ENCODE results near the gene METRNL.
"Not testable (repeated sequence)": the region's sequence is repeated elsewhere in the genome, so short reads cannot be mapped to it uniquely, and the experiment has no call there.

Gene METRNL, protein sequence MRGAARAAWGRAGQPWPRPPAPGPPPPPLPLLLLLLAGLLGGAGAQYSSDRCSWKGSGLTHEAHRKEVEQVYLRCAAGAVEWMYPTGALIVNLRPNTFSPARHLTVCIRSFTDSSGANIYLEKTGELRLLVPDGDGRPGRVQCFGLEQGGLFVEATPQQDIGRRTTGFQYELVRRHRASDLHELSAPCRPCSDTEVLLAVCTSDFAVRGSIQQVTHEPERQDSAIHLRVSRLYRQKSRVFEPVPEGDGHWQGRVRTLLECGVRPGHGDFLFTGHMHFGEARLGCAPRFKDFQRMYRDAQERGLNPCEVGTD

DNA sequence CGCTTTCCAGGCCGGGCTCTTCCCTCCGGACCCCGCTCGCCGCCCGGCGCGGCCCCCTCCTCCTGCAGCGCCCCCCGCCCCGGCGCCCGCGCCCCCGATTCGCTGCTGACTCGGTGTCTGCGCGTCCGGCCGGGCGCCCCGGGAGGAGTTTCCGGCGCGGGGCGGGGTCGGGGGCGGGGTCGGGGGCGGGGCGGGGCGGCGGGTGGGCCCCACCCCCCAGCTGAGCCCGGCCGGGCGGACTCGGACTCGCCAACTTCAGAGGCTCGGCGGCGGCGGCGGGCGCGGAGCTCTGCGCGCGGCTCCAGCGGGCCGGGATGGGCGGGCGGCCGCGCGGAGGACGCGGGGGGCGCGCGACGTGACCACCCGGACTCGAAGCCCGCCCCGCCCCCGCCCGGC lies at the start of gene METRNL:
Gene METRNL (plus strand): TSS at position 258 of the 396 bp plus-strand sequence. CDS start 207 bp downstream, outside the sequence.
- DNase-seq (ENCODE audit: low read depth in 3 of 3): peak in 2 of 3 experiments; percentile 33 to 44

DNA sequence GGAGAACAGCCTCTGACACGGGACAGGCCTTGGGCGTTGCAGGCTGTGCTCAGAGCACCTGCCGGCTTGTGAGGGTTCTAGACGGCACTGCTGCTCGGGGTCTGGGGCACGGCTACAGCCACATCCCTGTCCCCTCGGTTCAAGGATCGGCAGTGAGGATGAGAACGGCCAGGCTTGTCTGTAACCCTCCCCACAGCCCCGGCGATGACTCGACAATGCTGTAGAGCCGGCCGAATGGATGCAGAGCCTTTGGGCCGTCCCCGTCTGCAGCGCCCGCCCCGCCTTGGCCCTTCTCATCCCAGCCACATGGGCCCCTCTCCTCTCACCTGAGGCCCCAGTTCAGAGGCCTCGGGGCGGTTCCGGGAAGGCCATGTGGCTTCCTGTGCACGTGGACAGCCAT lies 49.0 kb upstream of the METRNL start:
- DNase-seq (ENCODE audit: low read depth in 3 of 3): no peak

DNA sequence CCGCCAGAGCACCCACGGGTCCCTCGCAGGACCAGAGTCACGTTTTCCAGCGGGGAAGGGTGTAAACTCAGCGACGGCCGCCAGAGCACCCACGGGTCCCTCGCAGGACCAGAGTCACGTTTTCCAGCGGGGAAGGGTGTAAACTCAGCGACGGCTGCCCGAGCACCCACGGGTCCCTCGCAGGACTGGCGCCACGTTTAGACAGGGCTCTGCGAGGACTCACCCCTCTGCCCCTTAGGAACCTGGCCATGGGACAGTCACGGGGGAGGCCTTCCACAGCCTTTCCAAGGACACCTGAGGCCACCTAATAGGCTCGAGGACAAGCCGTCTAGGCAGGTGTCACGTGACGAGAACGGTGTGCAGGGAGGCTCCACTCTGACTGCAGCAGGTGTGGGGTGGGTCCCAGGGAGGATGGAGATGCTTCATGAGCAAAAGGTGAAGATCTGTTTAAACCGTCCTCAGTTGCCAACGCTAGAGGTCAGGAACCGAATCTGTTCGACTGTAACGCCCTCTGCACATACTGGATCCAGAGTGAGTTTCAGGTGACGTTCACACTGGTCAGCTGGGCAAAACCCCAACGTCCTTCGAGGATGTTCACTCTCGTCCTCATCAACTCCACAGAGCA lies 48.0 kb upstream of the METRNL start:
- no peak for DNase-seq (ENCODE audit: low read depth in 3 of 3)

DNA sequence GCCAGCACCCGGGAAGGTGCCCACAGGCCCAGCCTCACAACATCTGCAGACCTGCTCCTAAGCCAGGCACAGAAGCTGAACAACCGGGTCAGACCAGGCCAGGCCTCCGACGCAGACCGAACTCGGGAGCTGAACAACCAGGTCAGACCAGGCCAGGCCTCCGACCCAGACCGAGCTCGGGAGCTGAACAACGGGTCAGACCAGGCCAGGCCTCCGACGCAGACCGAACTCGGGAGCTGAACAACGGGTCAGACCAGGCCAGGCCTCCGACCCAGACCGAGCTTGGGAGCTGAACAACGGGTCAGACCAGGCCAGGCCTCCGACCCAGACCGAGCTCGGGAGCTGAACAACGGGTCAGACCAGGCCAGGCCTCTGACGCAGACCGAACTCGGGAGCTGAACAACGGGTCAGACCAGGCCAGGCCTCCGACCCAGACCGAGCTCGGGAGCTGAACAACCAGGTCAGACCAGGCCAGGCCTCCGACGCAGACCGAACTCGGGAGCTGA lies 47.4 kb upstream of the METRNL start:
- not testable (repeated sequence) for DNase-seq (ENCODE audit: low read depth in 3 of 3)

DNA sequence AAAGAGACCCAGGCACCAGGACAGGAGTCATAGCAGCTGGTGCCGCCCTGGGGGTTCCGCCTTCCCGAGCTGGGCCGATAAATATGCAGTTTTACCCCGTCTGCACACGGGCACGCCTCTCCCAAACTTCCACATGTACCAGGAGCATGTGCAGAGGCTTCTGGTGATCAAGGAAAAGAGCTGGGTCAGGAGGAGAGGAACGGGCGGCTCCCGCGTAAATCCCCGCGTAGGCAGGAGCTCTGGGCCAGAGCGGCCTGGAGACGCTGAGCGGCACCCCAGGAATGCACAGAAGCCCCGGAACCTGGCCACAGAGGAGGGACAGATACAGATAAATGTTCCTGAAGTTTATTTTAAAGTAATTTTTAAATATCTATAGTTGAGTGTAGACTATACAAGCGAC lies 46.6 kb upstream of the METRNL start:
- DNase-seq (ENCODE audit: low read depth in 3 of 3): no peak

DNA sequence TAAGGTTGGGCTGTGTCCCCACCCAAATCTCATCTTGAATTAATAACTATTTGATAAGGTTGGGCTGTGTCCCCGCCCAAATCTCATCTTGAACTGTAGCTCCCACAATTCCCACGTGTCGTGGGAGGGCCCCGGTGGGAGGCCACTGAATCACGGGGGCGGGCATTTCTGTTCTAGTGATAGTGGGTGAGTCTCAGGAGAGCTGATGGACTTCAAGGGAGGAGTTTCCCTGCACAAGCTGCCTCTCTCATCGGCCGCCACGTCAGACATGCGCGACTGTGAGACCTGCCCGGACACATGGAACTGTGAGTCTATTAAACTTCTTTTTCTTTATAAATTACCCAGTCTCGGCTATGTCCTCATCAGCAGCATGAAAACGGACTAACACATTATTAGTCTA lies 44.9 kb upstream of the METRNL start:
- DNase-seq (ENCODE audit: low read depth in 3 of 3): no peak

DNA sequence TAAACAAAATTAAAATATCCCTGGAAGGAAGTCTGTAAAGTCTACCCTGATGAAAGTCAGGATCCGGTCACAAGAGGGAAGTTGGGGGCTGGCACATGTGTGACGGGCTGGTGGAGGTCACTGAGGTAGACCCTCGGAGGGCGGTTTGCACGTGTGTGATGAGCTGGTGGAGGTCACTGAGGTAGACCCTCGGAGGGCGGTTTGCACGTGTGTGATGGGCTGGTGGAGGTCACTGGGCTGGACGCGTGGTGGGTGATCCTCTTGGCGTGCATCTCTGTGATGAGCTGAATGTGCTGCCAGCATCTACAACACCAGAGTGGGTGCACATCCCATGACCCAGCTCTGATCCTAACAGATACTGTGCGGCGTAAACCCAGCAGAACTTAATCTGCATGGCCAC lies 43.7 kb upstream of the METRNL start:
- DNase-seq (ENCODE audit: low read depth in 3 of 3): no peak

DNA sequence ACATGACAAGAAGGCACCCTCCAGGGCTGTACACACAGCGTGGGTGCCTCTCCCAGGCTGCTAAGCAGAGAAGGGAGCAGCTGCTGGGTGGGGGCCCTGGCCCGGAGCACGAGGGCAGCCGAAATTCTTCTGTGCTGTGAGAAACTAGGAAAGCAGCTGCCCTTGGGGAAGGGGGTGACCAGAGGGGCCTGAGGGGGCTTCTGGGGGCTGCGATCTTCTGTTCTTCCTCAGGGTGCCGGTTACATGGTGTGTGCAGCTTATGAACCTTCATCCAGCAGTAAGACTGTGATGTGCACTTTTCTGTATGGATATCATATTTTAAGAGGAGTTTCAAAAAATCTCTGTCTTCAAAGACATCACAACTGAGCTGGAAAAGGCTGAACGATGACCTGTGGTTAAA lies 43.2 kb upstream of the METRNL start:
- DNase-seq (ENCODE audit: low read depth in 3 of 3): no peak

DNA sequence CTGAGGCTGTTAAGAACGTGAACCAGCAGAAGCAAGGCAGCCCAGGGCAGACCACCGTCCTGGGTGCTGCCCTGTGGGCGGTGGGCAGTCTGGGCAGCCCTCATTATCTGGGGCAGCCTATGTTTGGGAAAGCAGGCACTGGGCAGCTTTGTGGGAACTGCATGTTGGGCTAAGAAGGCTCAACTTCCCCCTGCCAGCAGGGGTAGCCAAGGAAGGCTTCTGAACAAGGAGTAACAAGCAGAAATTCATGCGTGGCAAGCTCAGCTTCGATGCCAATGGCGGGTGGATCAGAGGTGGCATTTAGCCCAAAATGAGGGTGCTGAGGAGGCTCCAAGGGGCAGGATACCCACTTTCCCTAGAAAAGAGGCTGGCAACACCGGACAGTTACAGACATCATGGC lies 42.7 kb upstream of the METRNL start:
- no peak for DNase-seq (ENCODE audit: low read depth in 3 of 3)

DNA sequence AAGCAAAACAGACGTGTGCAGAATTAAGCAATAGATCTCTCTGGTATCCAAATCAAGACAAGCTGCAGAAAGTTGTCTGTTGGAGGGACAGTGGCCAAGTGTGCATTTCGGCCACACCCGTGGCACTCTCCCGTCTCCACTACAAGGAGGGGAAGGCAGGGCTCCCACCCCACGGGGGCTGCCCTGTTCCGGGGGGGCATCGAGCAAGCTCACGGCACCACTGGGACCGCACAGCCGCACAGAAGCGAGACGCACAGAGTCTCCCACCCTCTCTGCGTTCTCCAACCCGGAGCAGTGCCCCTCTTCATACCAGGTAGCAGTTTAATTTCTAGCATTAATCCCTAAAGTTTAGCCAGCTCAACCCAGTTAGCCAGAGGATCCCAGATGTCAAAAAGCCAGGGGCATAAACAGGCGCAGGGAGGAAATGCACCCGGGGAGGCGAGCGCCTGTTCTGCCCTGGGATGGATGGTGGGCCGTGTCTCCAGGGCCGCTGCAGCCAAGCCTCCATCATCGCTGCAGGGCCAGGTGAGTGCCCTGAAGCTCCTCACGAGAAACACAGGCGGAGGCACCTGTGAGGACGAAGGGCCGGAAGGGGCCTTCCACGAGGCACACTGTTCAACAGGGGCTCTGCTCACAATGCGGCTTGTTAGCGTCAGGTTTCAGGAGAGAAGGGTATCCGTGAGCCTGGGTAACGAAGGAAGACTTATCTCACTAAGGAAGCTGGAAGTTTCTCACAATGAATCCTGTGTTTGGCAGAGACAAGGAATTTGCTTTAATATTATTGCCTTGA lies 42.1 kb upstream of the METRNL start:
- DNase-seq (ENCODE audit: low read depth in 3 of 3): no peak

DNA sequence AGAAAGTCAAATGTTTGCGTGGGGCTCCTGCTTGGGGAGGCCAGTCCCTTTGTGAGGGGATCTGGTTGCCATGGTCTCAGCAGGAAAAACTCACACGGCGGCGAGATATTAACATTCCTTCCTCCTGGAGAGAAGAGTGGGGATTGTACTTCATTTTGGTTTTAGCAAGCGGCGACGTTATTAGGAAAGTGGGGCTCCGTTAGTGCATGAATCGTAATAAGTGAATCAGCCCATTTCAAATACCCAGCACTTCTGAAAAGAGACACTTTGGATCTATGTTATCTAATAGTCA lies 41.6 kb upstream of the METRNL start:
- DNase-seq (ENCODE audit: low read depth in 3 of 3): no peak

DNA sequence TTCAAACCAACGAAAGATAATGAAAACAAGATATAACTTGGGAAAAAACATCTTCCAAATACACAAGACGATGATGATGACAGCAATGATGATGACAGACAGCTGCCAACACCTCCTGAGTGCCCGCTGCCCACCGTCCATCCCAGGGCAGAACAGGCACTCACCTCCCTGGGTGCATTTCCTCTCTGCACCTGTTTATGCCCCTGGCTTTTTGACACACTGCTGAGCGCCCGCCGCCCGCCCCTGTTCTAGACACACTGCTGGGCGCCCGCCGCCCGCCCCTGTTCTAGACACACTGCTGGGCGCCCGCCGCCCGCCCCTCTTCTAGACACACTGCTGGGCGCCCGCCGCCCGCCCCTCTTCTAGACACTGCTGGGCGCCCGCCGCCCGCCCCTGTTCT lies 40.4 kb upstream of the METRNL start:
- not testable (repeated sequence) for DNase-seq (ENCODE audit: low read depth in 3 of 3)

DNA sequence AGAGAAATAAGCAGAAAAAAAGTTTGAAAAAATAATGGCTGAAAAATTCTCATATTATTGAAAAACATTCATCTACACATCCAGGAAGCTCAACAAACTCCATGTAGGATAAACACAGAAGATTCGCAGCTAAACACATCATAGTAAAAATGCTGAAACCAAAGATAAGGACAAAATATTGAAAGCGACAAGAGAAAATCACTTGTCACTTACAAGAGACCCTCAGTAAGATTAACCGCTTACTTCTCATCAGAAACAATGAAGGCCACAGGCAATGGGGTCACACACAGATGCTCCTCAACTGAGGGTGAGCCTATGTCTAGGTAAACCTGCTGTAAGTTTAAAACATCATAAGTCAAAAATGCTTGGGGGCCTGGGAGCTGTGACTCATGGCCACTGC lies 38.1 kb upstream of the METRNL start:
- no peak for DNase-seq (ENCODE audit: low read depth in 3 of 3)

DNA sequence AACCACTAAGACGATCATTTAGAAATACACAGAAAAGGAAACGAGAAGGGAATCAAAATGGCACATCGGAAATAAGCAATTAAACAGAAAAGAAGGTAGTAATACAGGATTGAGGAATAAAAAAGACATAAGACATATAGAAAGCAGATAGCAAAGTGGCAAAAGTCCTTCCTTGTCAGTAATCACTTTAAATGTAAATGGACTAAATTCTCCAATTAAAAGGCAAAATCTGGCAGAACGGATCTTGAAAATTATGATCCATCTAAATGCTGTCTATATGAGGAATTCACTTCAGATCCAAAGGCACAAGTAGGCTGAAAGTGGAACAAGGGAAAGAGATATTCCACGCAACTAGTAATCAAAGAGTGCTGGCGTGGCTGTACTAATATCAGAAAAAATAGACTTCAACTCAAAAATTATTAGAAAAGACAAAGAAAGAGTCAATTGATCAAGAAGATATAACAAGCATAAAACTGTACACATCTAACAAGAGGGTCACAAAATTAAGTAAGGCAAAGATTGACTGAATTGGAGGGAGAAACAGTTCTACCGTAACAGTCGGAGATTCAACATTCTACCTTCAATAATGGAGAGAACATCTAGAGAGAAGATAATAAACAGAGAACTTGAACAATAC lies 36.8 kb upstream of the METRNL start:
- DNase-seq (ENCODE audit: low read depth in 3 of 3): no peak

DNA sequence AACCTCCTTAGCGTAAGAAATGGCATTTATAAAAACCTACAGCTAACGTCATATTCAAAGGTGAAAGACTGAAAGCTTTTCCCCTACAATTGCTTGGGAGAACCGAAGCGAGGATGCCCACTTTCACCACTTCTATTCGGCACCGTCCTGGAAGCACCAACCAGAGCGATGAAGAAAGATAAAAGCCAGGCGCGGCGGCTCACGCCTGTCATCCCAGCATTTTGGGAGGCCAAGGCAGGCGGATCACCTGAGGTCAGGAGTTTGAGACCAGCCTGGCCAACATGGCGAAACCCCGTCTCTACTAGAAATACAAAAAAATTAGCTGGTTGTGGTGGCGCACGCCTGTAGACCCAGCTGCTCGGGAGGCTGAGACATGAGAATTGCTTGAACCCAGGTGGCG lies 34.9 kb upstream of the METRNL start:
- not testable (repeated sequence) for DNase-seq (ENCODE audit: low read depth in 3 of 3)

DNA sequence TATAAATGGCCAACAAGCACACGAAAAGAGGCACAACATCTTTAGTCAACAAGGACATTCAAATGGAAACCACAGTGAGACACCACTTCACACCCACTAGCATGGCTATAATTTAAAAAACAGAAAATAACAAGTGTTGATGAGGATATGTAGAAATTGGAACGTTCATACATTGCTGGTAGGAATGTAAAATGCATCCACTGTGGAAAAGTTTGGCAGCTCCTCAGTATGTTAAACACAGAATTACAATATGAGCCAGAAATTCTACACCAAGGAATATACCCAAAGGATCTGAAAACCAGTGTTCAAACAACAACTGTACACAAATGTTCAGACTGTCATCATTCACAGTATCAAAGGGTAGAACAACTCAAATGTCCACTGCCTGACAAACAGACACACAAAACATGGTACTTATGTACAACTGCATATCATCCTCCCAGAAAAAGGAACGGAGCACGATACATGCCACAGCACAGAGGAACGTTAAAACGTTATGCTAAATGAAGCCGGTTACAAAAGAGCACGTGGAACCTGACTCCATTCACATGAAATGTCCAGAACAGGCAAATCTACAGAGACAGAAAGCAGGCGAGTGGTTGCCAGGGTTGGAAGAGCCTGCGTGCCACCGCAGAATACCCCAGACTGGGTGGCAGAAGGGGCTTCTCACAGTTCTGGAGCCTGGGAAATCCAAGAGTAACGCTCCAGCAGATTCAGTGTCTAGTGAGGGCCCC lies 32.8 kb upstream of the METRNL start:
- DNase-seq (ENCODE audit: low read depth in 3 of 3): no peak

DNA sequence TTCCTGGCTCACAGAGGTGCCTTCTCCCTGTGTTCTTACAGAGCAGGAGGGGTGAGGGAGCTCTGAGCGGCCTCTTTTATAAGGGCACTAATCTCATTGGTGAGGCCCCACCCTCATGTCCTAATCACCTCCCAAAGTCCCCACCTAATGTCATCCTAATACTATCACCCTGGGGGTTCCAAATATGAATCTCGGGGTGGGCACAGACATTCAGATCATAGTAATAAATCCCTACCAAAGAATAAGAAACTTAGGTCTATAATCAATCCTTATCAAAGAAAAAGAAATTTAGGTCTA lies 32.3 kb upstream of the METRNL start:
- no peak for DNase-seq (ENCODE audit: low read depth in 3 of 3)

DNA sequence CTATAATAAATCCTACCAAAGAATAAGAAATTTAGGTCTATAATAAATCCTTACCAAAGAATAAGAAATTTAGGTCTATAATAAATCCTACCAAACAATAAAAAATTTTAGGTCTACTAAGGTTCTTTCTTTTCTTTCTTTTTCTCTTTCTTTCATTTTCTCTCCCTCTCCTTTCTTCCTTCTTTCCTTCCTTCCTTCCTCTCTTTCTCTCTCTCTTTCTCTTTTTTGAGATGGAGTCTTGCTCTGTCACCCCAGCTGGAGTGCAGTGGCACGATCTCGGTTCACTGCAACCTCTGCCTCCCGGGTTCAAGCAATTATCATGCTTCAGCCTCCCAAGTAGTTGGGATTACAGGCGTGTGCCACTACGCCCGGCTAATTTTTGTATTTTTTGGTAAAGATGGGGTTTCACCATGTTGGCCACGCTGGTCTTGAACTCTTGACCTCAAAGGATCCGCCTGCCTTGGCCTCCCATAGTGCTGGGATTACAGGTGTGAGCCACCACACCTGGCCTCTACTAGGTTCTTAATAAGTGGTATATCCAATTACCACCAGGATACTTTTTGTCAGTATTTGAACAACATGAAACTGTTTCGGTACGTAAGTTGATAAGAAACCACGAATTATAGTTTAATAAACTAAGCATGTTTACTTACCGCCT lies 31.5 kb upstream of the METRNL start:
- not testable (repeated sequence) for DNase-seq (ENCODE audit: low read depth in 3 of 3)

DNA sequence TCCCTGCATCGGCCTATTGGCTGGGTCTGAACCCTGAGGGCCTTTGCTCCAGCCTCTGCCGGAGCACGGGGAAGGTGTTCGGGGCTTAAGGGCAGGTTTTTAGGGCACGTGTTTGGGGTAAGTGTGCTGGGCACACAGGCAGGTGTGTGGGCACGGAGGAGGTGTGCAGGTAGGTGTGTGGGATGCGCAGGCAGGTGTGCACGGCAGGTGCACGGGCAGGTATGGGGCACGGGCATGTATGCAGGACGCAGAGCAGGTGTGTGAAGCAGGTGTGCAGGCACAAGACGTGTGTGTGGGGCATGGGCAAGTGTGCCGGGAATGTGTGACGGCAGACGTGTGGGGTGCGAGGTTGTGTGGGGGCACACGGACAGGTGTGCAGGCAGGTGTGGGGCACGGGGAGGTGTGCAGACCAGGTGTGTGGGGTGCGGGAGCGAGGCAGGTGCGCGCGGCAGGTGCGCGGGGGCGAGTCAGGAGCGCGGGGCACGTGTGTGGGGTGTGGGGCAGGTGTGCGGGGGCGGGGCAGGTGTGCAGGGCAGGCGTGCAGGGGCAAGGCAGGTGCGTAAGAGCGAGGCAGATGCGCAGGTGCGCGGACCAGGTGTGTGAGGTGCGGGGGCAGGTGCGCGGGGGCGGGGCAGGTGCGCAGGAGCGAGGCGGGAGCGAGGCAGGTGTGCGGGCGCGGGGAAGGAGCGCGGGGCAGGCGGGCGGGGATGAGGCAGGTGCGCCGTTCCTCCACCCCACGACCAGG lies 28.6 kb upstream of the METRNL start:
- peak in 1 of 3 experiments; percentile 15 for DNase-seq (ENCODE audit: low read depth in 3 of 3)

DNA sequence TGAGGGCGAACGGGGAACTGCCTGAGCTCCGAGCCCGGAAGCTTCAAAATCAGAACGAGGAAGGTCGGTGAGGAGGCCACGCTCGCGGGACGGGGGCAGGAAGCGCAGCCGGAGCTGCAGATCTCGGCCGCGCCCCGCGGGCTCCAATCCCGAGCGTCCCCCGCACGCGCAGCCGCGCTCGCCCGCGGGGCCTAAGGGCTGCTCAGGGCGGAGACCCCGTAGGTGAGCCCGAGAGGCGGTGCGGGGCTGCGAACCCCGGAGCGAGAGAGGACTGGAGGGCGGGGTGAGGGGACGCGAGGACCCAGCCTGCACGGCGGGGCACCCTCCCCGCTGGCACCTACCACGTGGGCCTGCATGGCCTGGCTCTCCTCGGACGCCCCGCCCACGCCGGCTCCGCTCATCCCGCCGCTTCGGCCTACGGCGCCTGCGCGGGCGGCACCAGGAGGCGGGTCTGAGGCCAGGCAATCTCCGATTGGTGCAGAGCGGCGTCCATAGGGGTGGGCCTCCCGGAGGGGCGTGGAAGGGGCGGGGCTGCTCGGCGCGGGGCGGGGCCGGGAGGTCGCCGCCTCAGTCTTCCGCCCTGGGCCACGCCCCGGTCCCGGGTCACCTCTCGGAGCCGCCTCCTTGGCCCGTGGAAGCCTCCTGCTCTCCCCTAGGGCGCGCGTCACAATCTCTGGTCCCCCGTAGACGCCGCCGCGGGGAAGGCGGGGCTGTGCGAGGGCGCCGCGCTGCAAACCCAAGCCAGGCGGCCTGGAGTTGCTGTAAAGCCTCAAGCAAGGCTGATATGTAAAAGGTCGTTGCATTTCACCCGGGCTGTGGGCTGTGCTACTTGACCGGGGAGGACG lies 27.8 kb upstream of the METRNL start:
- peak; percentile 95 to 98 (median 95) for DNase-seq (ENCODE audit: low read depth in 3 of 3)
